GM20431 (cell line): ENCODE results near the gene GABARAPL2.
"Not testable (repeated sequence)": the region's sequence is repeated elsewhere in the genome, so short reads cannot be mapped to it uniquely, and the experiment has no call there.

ENCODE experiments used
- in situ Hi-C: fragments of 300-500 bp; cut with MseI, MboI; formaldehyde crosslinking; loops from one replicate; pipeline ENCODE4 v1.15.0; 2020; ENCODE audit warnings: low sequenced_read_pairs; ENCODE audit not compliant: unreplicated experiment

GABARAPL2 gene

GRCh38 chr16:75588716-75589115 is 22.5 kb downstream of the GABARAPL2 start:
- in situ Hi-C loops: no loop called here

GRCh38 chr16:75589306-75589705 is 23.1 kb downstream of the GABARAPL2 start:
- in situ Hi-C loops: no loop called here

GRCh38 chr16:75590920-75591843 is 25.0 kb downstream of the GABARAPL2 start:
- in situ Hi-C loops: no loop called here

GRCh38 chr16:75591927-75592326 is 25.7 kb downstream of the GABARAPL2 start:
- in situ Hi-C loops: not testable (repeated sequence)

GRCh38 chr16:75593308-75593707 is 27.1 kb downstream of the GABARAPL2 start:
- in situ Hi-C loops: no loop called here

GRCh38 chr16:75593825-75594820 is 27.9 kb downstream of the GABARAPL2 start:
- in situ Hi-C loops: no loop called here

- in situ Hi-C loops: no loop called here
Measured at GRCh38 chr16:75599452-75600277, 33.5 kb downstream of the GABARAPL2 start.

- in situ Hi-C loops: no loop called here
Measured at GRCh38 chr16:75603241-75603640, 37.1 kb downstream of the GABARAPL2 start.

- in situ Hi-C loops: no loop called here
Measured at GRCh38 chr16:75606507-75606906, 40.3 kb downstream of the GABARAPL2 start.

- in situ Hi-C loops: no loop called here
Measured at GRCh38 chr16:75614066-75614897, 48.1 kb downstream of the GABARAPL2 start.

GRCh38 chr16:75615619-75616018 is 49.4 kb downstream of the GABARAPL2 start:
- in situ Hi-C loops: no loop called here

- in situ Hi-C loops: no loop called here
Measured at GRCh38 chr16:75616521-75617010, 50.4 kb downstream of the GABARAPL2 start.

- in situ Hi-C loops: no loop called here
Measured at GRCh38 chr16:75617121-75617520, 50.9 kb downstream of the GABARAPL2 start.

GRCh38 chr16:75618780-75619179 is 52.6 kb downstream of the GABARAPL2 start:
- in situ Hi-C loops: no loop called here

GRCh38 chr16:75620326-75621169 is 54.4 kb downstream of the GABARAPL2 start:
- in situ Hi-C loops: no loop called here

- in situ Hi-C loops: no loop called here
Measured at GRCh38 chr16:75621170-75621477, 54.9 kb downstream of the GABARAPL2 start.

- in situ Hi-C loops: no loop called here
Measured at GRCh38 chr16:75622761-75623605, 56.8 kb downstream of the GABARAPL2 start, which contains the start of gene ADAT1. TSS of gene ADAT1 (minus strand) at chr16:75623281. CDS start at chr16:75620799, 2,482 bp downstream.
